GM21390 (cell line): Measurements from ENCODE around the gene IMMP2L.

Experiments
- ATAC-seq: cut with Tn5 transposase; IDR thresholded peaks from one replicate; pipeline ENCODE4 v1.9.1; 2021; ENCODE audit not compliant: unreplicated experiment

Gene IMMP2L

GRCh38 chr7:111112439-111112838 is 449.9 kb downstream of the IMMP2L start:
- ATAC-seq: no peak

- ATAC-seq: no peak
Measured at GRCh38 chr7:111108496-111108895, 453.8 kb downstream of the IMMP2L start.

- no peak for ATAC-seq
Measured at GRCh38 chr7:111108000-111108399, 454.3 kb downstream of the IMMP2L start.

- ATAC-seq: no peak
Measured at GRCh38 chr7:111107579-111107978, 454.7 kb downstream of the IMMP2L start.

GRCh38 chr7:111105269-111105668 is 457.0 kb downstream of the IMMP2L start:
- no peak for ATAC-seq

- ATAC-seq: peak; percentile 44
Measured at GRCh38 chr7:111104710-111105109, 457.6 kb downstream of the IMMP2L start.

- peak; percentile 72 for ATAC-seq
Measured at GRCh38 chr7:111103678-111104274, 458.5 kb downstream of the IMMP2L start.

- ATAC-seq: no peak
Measured at GRCh38 chr7:111103136-111103535, 459.2 kb downstream of the IMMP2L start.

- ATAC-seq: no peak
Measured at GRCh38 chr7:111101856-111102646, 460.2 kb downstream of the IMMP2L start.

GRCh38 chr7:111098926-111099250 is 463.4 kb downstream of the IMMP2L start:
- ATAC-seq: peak; percentile 4

- ATAC-seq: peak; percentile 76
Measured at GRCh38 chr7:111098011-111098925, 464.0 kb downstream of the IMMP2L start.

GRCh38 chr7:111096997-111097396 is 465.3 kb downstream of the IMMP2L start:
- ATAC-seq: no peak

GRCh38 chr7:111094419-111094818 is 467.9 kb downstream of the IMMP2L start:
- no peak for ATAC-seq

- no peak for ATAC-seq
Measured at GRCh38 chr7:111093496-111093895, 468.8 kb downstream of the IMMP2L start.

GRCh38 chr7:111092406-111093236 is 469.7 kb downstream of the IMMP2L start:
- peak; percentile 46 for ATAC-seq

- ATAC-seq: no peak
Measured at GRCh38 chr7:111091593-111092358, 470.5 kb downstream of the IMMP2L start.

GRCh38 chr7:111090846-111091245 is 471.4 kb downstream of the IMMP2L start, which contains the start of gene LRRN3:
Gene LRRN3, plus strand, starts transcription at chr7:111091127. Its CDS starts 31,646 bp downstream, at chr7:111122773.
- ATAC-seq: no peak

GRCh38 chr7:111089822-111090426 is 472.4 kb downstream of the IMMP2L start:
- ATAC-seq: peak; percentile 46

GRCh38 chr7:111088328-111088727 is 474.0 kb downstream of the IMMP2L start:
- ATAC-seq: no peak
